BJ (cell line): ENCODE data around the gene SLC26A6. TPM values are rescaled to one million over a fixed set of nuclear protein-coding genes. Genes with fewer than 3 reads are reported as not detected.

Experiments
- CTCF ChIA-PET: fragments of 350-600 bp; formaldehyde crosslinking; extraction: SDS; loops from one replicate; lab custom pipeline; 2021; ENCODE audit warnings: antibody characterized with exemption, inconsistent platforms; lab: Yijun Ruan, JAX
- POLR2A ChIA-PET: fragments of 300-600 bp; sonication (Branson Sonifier 250); formaldehyde crosslinking; extraction: SDS; loops from one replicate; lab custom pipeline; 2021; ENCODE audit warnings: antibody characterized with exemption; lab: Charles Lee
- DNase-seq: peaks from one replicate; pipeline ENCODE4 v3.0.0-alpha.2; 2011; ENCODE audit warnings: low read depth
- H3K27me3 ChIP-seq: 2 replicates; pipeline ENCODE4 v1.6.0; 2011; ENCODE audit warnings: low read length; ENCODE audit not compliant: control insufficient read depth, insufficient read depth
- H3K36me3 ChIP-seq: 2 replicates; pipeline ENCODE4 v1.5.1; 2011; ENCODE audit warnings: low read length; ENCODE audit not compliant: control insufficient read depth, insufficient read depth
- H3K4me3 ChIP-seq: 2 replicates; pipeline ENCODE4 v1.5.1; 2011; ENCODE audit warnings: low read depth, mild to moderate bottlenecking, control low read depth, low read length
- CTCF ChIP-seq: IDR thresholded peaks from 2 replicates; pipeline ENCODE4 v1.5.1; 2011; ENCODE audit warnings: low read depth, mild to moderate bottlenecking, control low read depth, inconsistent platforms, low read length, moderate library complexity; ENCODE audit not compliant: insufficient read depth
- polyA plus RNA-seq: library from polyadenylated mRNA; depleted of rRNA; stranded (reverse); fragments of >200 nt; gene quantifications from 2 replicates; pipeline ENCODE4 v1.2.3, GENCODE V29; 2011

SLC26A6 gene
- polyA plus RNA-seq, 1 experiment, result 45.8 TPM

GRCh38 chr3:48678566-48679380 is 43.5 kb upstream of the SLC26A6 start:
- POLR2A ChIA-PET, result no interaction called here
- no peak for TF ChIP-seq CTCF

DNA sequence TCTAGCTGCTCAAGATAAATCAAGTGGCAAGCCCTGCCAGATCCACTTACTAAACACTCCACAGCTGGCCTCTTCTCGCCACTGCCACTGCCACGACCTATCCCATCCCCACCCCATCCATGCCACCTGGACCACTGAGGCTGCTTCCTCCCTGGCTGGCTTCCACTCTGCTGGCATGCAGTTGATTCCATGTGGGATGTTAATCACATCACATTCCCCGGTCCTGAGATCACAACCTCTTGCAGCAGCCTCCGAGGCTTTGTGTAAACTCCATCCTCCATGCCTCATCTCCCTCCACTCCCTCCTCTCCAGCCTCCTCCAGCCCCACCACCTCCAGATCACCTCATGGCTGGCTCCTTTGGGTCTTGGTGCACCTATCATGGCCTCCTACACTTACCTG is 42.8 kb upstream of the SLC26A6 start:
- ChIA-PET CTCF (interaction anchor here (3.0 kb wide), 1 partner anchor 14 kb away, joined by 10 read pairs; no protein-coding TSS in a partner anchor), POLR2A (no interaction called here)
- no peak for TF ChIP-seq CTCF
- peaks cover 46% of the 10 kb centered on the region for H3K36me3 ChIP-seq
- no peak for DNase-seq
- no peaks in the 10 kb centered on the region for H3K27me3 ChIP-seq
- no peak overlapping the region for H3K4me3 ChIP-seq

More at GRCh38 chr3:48678566-48679380, 43.5 kb upstream of the SLC26A6 start:
- no peak for DNase-seq
- no peaks in the 10 kb centered on the region for H3K27me3 ChIP-seq
- CTCF ChIA-PET, result interaction anchor here (3.0 kb wide), 1 partner anchor 14 kb away, joined by 10 read pairs; no protein-coding TSS in a partner anchor
- peaks cover 46% of the 10 kb centered on the region for H3K36me3 ChIP-seq
- H3K4me3 ChIP-seq, result no peak overlapping the region

DNA sequence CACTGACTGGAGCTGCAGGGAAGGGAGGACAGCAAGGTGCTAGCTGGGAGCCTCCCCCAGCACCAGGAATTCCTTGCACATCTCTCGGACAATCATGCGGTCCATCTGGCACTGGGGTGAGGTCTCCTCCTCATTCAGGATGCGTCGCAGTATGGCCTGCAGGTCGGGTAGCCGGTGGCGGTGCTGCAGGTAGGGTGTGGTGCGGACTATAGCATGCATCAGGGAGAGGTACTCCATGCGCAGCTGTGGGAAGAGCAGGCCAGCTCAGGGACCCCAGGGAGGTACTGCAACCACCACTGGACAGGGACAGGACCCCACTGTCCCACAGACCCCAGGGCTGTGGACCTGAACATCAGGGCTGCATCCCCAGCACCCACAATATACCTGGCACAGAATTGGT is 39.2 kb upstream of the SLC26A6 start:
- POLR2A ChIA-PET, result no interaction called here
- Histone ChIP-seq H3K36me3 (peaks cover 28% of the 10 kb centered on the region), H3K27me3 (no peaks in the 10 kb centered on the region), H3K4me3 (no peak overlapping the region)
- DNase-seq, result no peak
- CTCF ChIA-PET, result interaction anchor here (1.2 to 1.6 kb wide), 3 partner anchors 9 to 12 kb away, joined by 3 to 11 read pairs (median 4); no protein-coding TSS in a partner anchor
- no peak for TF ChIP-seq CTCF

- H3K27me3 ChIP-seq, result no peaks in the 10 kb centered on the region
- no peak for DNase-seq
- TF ChIP-seq CTCF, result no peak
- no peak overlapping the region for H3K4me3 ChIP-seq
- H3K36me3 ChIP-seq, result peaks cover 15% of the 10 kb centered on the region
- CTCF ChIA-PET, result interaction anchor here (1.5 kb wide), 1 partner anchor 13 kb away, joined by 3 read pairs; the partner anchor contains the start of gene NCKIPSD
- POLR2A ChIA-PET, result interaction anchor here (0.6 kb wide), 1 partner anchor 432 kb away, joined by 3 read pairs; no protein-coding TSS in a partner anchor
These were observed 37.3 kb upstream of the SLC26A6 start for GRCh38 chr3:48672522-48672921.

GRCh38 chr3:48664929-48665328 is 29.7 kb upstream of the SLC26A6 start:
- ChIA-PET POLR2A (no interaction called here), CTCF (interaction anchor here (0.8 to 4.1 kb wide), 8 partner anchors 9 to 229 kb away, joined by 4 to 32 read pairs (median 10); partner anchors contain the start of gene SLC26A6)
- Histone ChIP-seq H3K27me3 (no peaks in the 10 kb centered on the region), H3K36me3 (peaks cover 2% of the 10 kb centered on the region; the same call in 1 of the 2 replicates), H3K4me3 (no peak overlapping the region)
- no peak for TF ChIP-seq CTCF
- DNase-seq, result no peak
